Measurements from ENCODE around the gene KCNAB1. TPM values are rescaled to one million over a fixed set of nuclear protein-coding genes. Genes with fewer than 3 reads are reported as not detected.

The KCNAB1 gene
- total and polyA plus RNA-seq, 2 donors (not counting 3 experiments of a cell fraction or from before 2014, with no cell fraction given), result 0.21 TPM; not detected in 1

- TF ChIP-seq EZH2 (IDR thresholded peaks at IDR 0.05; ENCODE audit: borderline replicate concordance, low read depth, low read length, severe bottlenecking), result no peak
- TF ChIP-seq POLR2AphosphoS5 (IDR thresholded peaks at IDR 0.05; ENCODE audit: insufficient read depth, low read depth, low read length), result no peak
- no peak for TF ChIP-seq MYC (IDR thresholded peaks at IDR 0.05; ENCODE audit: low read depth, low read length)
- no peak for TF ChIP-seq MAX (IDR thresholded peaks at IDR 0.05; ENCODE audit: insufficient read depth, insufficient read length)
- no peak for TF ChIP-seq CTCF (IDR thresholded peaks at IDR 0.05; ENCODE audit: extremely low read depth in 1 of 2, insufficient read depth in 1 of 2, low read depth in 1 of 2, low read length in 2 of 2)
- TF ChIP-seq POLR2A (IDR thresholded peaks at IDR 0.05; ENCODE audit: low read depth, low read length), result no peak
- TF ChIP-seq GATA2 (IDR thresholded peaks at IDR 0.05; ENCODE audit: insufficient read depth, insufficient read length, low read depth, low read length), result no peak
- TF ChIP-seq FOS (IDR thresholded peaks at IDR 0.05; ENCODE audit: borderline replicate concordance, insufficient read depth, low read length), result no peak
- no peak for TF ChIP-seq JUN (IDR thresholded peaks at IDR 0.05; ENCODE audit: borderline replicate concordance, insufficient read depth, insufficient read length, low read depth)
- ChIA-PET POLR2A (no interaction called here), CTCF (interaction anchor here (1.4 to 2.7 kb wide), 2 partner anchors 15 to 79 kb away, joined by 3 to 10 read pairs; no protein-coding TSS in a partner anchor)
- H3K79me2 ChIP-seq (ENCODE audit: control insufficient read depth, insufficient read depth, low read length), result no peaks in the 10 kb centered on the region
- DNase-seq (ENCODE audit: low read depth, low spot score) (no peak), FAIRE-seq (no peak)
- H3K27me3 ChIP-seq (ENCODE audit: control insufficient read depth in 2 of 2, insufficient read depth in 2 of 2, low read length in 2 of 2), result no peaks in the 10 kb centered on the region
- intact Hi-C loops (cut with micrococcal nuclease), result loop anchor here (5.0 to 10.0 kb wide), 3 partner anchors 144 to 522 kb away; partner anchors contain the start of gene LEKR1
- H3K4me3 ChIP-seq (replicated peaks in 1 of 3; ENCODE audit: insufficient read depth in 1 of 3, low read depth in 1 of 3, low read length in 3 of 3), result no peak overlapping the region
- H4K20me1 ChIP-seq (replicated peaks; ENCODE audit: control insufficient read depth, extremely low read depth, insufficient read depth, low read length), result no peaks in the 10 kb centered on the region
- dilution Hi-C loops (cut with MboI; ENCODE audit: extremely low pct_ligation_motif_present, low sequenced_read_pairs), result no loop called here
- BruUV-seq (replicated peaks), result no TSS peak
- no peaks in the 10 kb centered on the region for H3K9me1 ChIP-seq (replicated peaks; ENCODE audit: control insufficient read depth, extremely low read depth, insufficient read depth, low read length)
- H3K9ac ChIP-seq (replicated peaks; ENCODE audit: extremely low read depth, insufficient read depth, low read length), result no peak overlapping the region
- no peaks in the 10 kb centered on the region for H3K36me3 ChIP-seq (ENCODE audit: control insufficient read depth in 2 of 2, extremely low read depth in 1 of 2, insufficient read depth in 2 of 2, low read length in 2 of 2)
- H3K4me1 ChIP-seq (ENCODE audit: control insufficient read depth, extremely low read depth, insufficient read depth, low read length), result peaks cover 48% of the 10 kb centered on the region
- no peak overlapping the region for H3K4me2 ChIP-seq (ENCODE audit: insufficient read depth, low read length)
- H2AFZ ChIP-seq (ENCODE audit: low read depth, low read length), result no peak overlapping the region
- no peak overlapping the region for H3K27ac ChIP-seq (ENCODE audit: insufficient read depth, low read depth, low read length)
- H3K9me3 ChIP-seq (replicated peaks; ENCODE audit: control insufficient read depth, insufficient read depth, low read length), result no peaks in the 10 kb centered on the region
These were observed 182.8 kb downstream of the KCNAB1 start for GRCh38 chr3:156303001-156303707.

Measured in endothelial cell of umbilical vein (primary cell).